NCI-H446 (cell line): Measurements from ENCODE around the gene AJM1.

Source experiments
- DNase-seq, 2 experiments: peaks; one replicate each; lab custom pipeline; 2025; lab: John Stamatoyannopoulos, UW

AJM1 gene

DNA sequence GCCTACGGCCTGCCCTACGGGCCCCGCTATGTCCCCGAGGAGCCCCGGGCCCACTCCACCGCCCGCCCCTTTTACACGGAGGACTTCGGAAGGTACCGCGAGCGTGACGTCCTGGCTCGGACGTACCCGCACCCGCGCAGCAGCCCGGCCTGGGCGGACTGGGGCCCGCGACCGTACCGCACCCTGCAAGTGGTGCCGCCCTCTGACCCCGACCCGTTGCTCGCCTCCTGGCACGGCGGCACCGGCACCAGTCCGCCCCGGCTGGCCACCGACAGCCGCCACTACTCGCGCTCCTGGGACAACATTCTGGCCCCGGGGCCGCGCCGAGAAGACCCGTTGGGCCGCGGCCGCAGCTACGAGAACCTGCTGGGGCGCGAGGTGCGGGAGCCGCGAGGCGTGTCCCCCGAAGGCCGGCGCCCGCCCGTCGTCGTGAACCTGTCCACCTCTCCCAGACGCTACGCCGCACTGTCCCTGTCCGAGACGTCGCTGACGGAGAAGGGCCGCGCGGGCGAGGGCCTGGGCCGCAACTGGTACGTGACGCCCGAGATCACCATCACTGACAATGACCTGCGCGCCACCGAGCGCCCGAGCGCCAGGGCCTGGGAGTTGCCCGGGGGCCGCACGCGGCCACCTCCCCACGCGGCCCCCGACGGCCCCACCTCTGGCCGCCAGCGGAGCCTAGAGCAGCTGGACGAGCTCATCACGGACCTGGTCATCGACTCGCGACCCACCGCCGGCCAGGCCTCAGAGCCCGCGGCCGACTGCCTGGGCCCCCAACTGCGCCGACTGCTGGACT is 3.4 kb downstream of the AJM1 start:
- DNase-seq, result no peak

DNA sequence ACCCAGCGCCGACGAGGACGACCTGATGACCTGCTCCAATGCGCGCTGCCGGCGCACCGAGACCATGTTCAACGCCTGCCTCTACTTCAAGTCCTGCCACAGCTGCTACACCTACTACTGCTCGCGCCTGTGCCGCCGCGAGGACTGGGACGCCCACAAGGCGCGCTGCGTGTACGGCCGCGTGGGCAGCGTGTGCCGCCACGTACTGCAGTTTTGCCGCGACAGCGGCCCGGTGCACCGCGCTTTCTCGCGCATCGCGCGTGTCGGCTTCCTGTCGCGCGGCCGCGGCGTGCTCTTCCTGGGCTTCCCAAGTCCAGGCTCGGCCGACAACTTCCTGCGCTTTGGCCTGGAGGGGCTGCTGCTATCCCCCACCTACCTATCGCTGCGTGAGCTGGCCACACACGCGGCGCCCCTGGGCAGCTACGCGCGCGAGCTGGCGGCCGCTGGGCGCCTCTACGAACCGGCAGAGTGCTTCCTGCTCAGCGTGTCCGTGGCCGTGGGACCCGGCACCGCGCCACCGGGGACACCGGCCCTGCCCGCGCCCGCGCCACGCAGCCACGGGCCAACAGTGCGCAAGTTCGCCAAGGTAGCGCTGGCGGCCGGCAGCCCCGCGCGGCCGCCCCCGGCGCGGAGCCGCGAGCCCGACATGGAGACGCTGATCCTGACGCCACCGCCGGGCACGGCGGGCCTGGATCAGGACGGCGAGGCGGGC is 4.3 kb downstream of the AJM1 start:
- DNase-seq, result no peak

DNA sequence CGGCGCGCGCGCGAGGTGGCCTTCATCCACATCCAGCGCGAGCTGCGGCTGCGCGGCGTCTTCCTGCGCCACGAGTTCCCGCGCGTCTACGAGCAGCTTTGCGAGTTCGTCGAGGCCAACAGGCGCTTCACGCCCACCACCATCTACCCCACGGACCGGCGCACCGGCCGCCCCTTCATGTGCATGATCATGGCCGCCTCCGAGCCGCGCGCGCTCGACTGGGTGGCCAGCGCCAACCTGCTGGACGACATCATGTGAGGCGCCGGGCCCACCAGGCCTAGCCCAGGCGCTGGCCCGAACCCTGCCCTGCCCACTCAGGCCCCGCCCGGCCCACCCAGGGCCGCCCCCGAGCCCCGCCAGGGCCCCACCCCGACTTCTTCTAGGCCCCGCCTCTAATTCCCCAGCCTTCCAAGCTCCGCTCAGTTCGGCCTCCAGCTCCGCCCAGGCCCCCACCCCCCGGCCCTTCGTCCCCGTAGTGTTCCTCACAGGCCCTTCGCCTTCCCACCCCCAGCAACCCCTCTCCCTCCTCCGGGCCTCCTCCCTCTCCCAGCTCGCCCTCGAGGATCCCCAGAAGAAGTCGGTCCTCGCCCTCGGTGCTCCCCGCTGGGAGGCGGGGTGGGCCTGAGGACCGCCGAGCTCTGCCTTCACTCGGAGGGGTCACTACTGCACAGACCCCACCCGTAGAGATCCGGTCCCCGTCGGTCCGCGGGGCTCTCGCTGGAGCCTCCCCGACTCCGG is 5.0 kb downstream of the AJM1 start:
- no peak for DNase-seq

DNA sequence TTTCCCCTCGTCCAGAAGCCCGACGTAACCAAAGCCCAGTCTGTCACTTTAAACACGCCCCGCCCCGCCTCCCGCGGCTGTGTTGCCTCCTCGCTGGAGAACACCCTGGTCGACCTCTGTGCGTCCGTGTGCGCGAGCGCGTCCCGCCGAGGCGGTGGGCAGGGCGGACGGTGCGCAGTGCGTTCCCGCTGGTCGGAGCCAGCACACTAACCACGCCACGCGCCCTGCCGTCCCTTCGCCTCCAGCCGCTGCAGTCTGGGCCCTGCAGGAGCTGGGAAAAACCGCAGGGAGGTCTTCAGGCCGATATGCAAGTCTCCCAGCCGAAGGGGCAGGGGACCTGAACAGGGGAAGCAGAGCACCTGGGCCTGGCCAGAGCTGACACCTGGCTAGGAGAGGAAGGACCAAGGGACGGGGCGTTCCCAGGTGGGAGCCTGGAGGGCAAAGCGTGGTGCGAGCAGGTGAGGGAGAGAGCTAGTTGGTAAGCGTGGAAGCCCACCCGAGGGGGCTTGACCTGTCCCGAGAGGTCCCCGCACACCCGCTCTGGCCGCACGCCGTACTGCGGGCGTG is 5.6 kb downstream of the AJM1 start:
- DNase-seq, result peak in 1 of 2 experiments; percentile 64

DNA sequence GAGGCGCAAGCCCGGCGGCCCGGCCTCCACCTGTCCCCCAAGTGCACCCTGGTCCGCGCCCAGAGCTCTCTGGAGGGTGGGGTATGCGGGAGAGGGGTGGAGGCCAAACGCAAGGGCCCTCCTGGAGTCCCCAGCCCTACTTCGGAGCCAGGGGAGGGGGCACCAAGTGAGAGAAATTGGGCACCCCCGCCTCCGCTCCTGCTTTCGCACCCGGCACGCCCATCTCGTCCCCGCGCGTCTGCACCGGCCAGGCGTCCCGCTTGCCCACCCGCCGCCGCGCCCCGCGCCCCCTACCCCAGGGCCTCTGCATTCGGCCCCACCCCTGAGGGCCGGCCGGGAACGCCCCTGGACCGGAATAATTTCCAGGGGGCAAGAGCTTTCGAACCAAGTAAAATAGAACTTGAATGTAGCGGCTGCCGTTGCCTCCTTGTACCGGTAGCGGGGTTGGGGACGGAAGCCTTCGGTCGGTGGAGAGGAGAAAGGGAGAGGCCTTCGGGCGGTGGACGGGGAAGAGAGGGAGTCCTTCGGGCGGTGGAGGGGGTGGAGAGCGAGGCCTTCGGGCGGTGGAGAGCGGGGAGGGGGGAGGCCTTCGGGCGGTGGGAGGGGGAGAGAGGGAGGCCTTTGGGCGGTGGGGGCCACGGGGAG is 6.2 kb downstream of the AJM1 start:
- DNase-seq, result peak in 1 of 2 experiments; percentile 62

DNA sequence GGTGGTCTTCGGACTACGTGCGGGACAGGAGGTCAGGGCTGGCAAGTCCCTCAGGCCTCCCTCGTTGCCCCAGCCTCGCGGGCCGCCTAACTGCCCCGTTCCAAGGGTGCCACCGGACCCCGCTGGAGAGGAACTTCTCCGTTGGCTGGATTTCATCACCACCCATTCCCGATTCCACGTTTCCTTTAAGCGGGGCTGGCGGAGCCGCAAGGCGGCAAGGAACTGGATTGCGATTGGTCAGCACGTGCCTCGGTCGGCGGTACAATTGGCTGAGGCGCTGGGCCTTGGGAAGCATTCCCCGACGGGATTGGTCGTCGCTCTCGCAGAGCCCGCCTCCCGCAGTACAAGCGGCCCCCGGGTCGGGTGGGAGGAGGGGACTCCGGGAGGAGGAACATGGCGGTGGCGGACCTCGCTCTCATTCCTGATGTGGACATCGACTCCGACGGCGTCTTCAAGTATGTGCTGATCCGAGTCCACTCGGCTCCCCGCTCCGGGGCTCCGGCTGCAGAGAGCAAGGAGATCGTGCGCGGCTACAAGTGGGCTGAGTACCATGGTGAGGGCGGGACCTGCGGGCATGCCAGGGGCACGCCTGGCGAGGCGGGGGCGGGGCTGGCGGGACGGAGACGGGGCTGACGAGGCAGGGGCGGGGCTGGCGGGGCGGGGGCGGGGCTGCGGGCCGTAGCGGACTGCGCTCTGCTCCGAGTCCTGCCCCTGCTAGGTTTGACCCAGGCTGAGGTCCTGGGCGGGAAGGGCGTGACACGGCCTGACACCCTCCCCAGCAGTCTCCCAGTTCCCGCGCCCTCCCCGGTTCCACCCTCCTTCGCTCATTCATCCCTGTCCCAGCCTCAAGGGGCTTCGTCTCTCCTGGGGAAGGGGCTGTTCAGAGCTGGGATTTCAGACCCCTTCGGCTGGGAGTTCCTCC is 7.0 kb downstream of the AJM1 start, which contains the start of gene PHPT1:
PHPT1 (plus strand) TSS at position 372 of the 922 bp plus-strand sequence; CDS start at position 394, 22 bp downstream.
- DNase-seq, result peak; percentile 90 to 97

DNA sequence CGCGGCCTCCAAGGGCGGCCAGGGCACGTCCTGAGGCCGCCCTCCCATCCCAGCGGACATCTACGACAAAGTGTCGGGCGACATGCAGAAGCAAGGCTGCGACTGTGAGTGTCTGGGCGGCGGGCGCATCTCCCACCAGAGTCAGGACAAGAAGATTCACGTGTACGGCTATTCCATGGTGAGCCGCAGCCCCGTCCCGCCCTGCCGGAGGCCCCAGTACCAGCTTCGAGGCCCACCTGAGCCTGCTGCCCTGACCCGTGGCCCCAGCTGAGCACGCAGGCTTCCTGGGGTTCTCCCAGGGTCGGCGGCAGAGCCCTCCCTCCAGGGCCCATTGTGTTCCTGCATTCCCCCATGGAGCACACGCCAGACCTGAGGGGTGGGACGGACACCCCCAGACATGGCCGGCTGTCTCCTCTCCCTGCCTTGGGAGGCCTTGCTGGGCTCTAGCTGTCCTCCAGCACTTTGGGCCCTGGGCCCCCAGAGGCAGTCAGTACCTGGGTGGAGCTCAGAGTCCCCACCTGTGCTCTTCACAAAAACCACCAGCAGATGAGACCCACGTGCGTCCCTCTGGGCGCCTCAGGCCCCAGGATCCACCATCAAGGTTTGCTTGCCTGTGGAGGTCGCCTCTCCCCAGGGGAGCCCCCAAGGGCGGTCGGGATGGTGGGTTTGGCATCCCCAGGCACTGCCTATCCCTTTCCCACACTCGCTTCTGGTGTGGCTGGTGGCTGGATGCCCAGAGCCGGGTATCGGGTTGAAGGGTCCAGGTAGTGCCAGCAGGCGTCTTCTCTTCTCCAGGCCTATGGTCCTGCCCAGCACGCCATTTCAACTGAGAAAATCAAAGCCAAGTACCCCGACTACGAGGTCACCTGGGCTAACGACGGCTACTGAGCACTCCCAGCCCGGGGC is 7.9 kb downstream of the AJM1 start:
- no peak for DNase-seq

DNA sequence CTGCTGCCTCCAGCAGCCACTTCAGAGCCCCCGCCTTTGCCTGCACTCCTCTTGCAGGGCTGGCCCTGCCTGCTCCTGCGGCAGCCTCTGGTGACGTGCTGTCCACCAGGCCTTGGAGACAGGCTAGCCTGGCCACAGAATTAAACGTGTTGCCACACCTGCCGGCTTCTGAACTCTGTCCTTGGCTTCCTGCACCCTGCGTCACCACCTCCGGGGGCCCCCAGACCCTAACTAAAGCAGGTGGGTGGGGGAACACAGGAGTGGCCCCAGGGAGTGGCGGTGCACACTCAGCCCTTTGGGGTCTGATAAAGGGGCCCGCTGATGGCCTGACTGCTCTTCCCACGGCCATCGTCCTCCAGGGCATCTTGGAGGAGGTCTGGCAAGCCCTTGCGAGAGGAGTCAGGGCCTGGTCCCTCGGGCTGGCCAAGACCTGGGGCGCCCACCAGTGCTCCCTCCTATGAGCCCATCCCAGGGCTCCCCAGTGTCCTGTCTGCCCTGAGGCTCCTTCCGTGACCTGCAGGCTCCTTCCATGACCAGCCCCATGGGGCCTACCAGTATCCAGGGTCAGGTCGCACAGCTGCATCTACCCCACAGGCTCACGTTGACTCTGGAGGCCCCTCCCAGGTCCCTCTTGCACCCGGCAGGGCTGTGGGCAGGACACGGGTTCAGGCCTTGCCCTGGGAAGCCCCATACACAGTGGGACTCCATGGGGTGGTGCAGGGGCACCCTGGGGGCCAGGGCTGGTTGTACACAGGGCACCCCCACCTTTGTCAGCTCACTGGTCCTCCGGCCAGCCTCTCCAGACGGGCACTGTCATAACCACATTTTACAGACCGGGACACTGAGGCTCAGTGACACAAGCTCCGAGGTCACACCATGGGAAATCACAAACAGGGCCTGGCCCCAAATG is 8.8 kb downstream of the AJM1 start:
- no peak for DNase-seq

DNA sequence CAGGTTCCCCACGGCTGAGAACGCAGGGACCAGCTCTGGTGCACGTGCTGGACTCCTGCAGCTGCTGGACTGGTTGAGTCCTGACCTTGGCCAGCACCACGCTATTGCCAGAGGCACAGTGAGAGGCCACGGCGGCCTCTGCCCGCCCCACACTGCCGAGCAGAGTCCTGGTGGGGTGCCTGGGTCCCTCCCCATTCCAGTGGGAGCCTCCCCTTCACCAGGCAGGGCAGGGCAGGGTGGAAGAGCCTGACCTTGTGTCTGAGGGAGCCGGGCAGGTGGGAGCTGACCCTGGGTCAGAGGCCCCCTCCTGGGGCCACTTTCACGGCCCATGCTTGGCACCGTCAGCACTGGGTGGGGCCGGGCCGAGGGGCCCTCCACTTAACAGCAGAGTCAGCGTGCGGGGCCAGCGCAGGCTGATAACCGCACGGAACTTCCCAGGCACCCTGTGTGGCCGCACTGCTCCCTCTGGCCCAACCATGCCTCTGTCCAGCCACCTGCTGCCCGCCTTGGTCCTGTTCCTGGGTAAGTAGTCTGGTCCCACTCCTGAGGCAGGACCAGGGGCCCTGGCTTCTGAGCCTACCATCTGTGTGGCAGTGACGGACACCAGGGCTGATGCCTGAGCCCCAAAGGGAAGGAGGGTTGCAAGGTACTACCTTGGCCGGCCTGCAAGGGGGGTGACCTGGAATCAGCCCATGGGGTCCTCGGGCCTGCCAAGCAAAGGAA is 9.8 kb downstream of the AJM1 start, which contains the start of gene MAMDC4:
MAMDC4 (plus strand) TSS at position 406 of the 723 bp plus-strand sequence; CDS start at position 477, 71 bp downstream.
- no peak for DNase-seq

DNA sequence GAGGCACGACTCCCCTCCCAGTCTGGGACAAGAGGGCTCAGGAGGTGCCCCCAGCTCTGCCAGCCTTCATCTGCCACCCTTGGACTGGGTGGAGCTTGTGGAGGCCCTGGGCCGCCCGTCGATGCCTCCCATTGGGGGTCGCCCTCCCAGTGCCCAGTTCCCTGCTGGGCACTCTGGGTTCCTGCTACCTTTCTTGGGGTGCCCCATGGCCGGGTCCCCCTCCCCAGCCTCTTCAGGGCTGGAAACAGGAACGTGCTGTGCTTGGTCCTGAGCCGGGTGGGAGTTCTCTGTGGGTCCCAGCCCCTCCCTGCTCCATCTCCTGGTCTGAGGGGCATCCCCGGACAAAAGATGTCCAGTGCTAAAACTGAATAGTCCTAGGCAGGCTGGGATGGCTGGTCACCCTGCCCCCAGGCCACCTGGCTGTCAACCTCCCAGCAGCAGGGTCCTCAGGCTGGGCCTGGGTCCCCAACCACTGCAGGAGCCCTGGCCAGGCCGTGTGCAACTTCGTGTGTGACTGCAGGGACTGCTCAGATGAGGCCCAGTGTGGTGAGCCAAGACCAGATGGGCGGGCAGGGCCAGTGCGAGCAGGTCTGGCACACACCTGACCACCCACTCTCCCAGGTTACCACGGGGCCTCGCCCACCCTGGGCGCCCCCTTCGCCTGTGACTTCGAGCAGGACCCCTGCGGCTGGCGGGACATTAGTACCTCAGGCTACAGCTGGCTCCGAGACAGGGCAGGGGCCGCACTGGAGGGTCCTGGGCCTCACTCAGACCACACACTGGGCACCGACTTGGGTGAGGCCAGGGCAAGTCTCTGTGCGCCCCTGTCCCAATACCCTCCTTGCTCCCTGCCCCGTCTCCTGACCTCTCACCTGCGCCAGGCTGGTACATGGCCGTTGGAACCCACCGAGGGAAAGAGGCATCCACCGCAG is 10.7 kb downstream of the AJM1 start:
- no peak for DNase-seq

DNA sequence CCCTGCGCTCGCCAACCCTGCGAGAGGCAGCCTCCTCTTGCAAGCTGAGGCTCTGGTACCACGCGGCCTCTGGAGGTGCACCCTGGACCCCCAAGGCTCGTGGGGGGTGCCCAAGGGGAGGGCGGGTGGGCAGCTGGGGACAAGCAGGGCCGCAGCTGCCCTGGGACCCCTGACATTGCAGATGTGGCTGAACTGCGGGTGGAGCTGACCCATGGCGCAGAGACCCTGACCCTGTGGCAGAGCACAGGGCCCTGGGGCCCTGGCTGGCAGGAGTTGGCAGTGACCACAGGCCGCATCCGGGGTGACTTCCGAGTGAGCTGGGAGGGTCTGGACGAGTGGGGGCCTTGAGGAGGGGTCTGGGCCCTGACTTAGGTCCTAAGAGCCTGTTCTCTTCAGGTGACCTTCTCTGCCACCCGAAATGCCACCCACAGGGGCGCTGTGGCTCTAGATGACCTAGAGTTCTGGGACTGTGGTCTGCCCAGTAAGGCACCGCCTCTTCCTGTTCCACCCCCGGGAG is 11.4 kb downstream of the AJM1 start:
- no peak for DNase-seq

DNA sequence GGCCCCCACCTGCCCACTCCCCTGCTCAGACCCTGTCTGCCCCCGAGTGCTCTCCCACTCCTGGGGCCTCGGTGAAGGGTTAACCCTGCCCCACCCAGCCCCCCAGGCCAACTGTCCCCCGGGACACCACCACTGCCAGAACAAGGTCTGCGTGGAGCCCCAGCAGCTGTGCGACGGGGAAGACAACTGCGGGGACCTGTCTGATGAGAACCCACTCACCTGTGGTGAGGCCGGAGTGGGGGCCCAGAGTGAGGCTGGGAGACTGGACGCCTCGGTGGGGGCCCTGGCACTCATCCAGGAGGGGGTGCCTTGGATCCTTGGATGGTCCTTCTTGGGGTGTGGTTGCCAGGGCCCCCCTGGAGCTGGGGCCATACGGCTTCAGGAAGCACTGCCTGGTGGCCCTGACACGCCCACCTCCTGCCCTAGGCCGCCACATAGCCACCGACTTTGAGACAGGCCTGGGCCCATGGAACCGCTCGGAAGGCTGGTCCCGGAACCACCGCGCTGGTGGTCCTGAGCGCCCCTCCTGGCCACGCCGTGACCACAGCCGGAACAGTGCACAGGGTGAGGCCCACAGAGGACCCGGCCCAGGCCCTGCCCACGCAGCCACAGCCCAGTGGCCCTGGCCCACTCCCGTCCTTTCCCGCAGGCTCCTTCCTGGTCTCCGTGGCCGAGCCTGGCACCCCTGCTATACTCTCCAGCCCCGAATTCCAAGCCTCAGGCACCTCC is 12.0 kb downstream of the AJM1 start:
- DNase-seq, result no peak

DNA sequence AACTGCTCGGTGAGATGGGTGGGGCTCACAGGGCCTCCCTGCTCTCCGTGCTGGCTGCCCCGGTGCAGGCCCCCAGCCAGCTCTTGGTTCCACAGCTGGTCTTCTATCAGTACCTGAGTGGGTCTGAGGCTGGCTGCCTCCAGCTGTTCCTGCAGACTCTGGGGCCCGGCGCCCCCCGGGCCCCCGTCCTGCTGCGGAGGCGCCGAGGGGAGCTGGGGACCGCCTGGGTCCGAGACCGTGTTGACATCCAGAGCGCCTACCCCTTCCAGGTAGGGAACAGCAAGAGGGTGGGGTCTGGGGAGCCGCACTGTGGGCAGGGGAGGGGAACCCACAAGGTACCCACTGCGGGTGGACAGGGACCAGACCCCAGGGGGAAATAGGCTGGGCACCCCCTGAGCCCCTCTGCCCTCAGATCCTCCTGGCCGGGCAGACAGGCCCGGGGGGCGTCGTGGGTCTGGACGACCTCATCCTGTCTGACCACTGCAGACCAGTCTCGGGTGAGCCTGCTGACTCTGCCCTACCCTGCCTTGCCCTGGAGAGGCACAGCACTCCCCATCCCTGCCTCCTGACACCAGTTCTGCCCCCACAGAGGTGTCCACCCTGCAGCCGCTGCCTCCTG is 12.7 kb downstream of the AJM1 start:
- DNase-seq, result no peak

DNA sequence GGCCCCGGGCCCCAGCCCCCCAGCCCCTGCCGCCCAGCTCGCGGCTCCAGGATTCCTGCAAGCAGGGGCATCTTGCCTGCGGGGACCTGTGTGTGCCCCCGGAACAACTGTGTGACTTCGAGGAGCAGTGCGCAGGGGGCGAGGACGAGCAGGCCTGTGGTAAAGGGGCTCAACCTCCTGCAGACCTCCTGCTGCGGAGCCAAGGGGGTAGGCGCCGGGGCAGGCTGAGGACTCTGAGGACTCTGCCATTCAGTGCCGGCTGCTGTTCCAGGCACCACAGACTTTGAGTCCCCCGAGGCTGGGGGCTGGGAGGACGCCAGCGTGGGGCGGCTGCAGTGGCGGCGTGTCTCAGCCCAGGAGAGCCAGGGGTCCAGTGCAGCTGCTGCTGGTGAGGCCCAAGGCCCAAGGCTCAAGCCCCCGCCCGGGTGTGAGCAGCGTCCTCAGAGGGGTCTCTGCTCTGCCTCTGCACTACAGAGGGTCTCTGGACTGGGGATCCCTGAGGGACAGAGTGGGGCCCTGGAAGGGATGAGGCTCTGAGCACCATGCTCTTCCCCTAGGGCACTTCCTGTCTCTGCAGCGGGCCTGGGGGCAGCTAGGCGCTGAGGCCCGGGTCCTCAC is 13.3 kb downstream of the AJM1 start:
- DNase-seq, result no peak

DNA sequence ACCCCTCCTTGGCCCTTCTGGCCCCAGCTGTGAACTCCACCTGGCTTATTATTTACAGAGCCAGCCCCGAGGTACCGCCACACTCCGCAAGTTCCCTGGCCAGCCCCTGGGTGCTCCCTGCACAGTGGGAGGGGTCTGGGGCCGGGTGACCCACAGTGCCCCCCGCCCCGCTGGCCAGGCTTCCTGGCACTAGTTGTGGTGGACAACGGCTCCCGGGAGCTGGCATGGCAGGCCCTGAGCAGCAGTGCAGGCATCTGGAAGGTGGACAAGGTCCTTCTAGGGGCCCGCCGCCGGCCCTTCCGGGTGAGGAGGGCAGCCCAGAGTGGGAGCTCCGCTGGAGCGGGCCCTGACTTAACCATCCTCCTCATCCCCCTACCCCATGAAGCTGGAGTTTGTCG is 13.8 kb downstream of the AJM1 start:
- DNase-seq, result no peak
